ENCODE data around the gene TTC13.

DNA sequence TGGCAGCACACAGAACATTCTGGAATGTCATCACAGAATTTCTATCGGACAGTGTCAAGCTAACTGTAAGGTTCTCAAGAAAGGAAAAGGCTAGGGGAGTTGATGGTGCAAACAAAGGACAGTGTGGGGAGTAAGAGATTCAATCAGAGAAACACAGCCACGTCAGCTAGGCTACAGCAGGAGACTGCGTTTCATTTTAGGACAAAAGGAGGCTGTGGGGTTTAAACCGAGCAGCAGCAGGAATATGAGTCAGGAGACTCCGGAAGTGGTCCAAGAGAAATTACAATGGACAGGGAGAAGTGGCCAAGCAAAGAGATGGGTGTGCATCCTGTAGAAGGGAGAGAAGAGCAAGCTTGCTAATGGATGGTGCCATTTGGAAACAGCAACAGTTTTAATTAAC is 72.9 kb downstream of the TTC13 start:
- no peak for TF ChIP-seq POLR2A (IDR thresholded peaks at IDR 0.05)
- TF ChIP-seq, protein P1, sequence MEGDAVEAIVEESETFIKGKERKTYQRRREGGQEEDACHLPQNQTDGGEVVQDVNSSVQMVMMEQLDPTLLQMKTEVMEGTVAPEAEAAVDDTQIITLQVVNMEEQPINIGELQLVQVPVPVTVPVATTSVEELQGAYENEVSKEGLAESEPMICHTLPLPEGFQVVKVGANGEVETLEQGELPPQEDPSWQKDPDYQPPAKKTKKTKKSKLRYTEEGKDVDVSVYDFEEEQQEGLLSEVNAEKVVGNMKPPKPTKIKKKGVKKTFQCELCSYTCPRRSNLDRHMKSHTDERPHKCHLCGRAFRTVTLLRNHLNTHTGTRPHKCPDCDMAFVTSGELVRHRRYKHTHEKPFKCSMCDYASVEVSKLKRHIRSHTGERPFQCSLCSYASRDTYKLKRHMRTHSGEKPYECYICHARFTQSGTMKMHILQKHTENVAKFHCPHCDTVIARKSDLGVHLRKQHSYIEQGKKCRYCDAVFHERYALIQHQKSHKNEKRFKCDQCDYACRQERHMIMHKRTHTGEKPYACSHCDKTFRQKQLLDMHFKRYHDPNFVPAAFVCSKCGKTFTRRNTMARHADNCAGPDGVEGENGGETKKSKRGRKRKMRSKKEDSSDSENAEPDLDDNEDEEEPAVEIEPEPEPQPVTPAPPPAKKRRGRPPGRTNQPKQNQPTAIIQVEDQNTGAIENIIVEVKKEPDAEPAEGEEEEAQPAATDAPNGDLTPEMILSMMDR (IDR thresholded peaks at IDR 0.05) = no peak

Measured in tibial nerve (tissue), 3 donors.